ENCODE measurements around the gene GPD1L. TPM values are rescaled to one million over a fixed set of nuclear protein-coding genes. Genes with fewer than 3 reads are reported as not detected.
A peak's percentile ranks its signal among the peaks of the same experiment; 100 is the strongest.

The GPD1L gene
- total and polyA plus RNA-seq, 7 donors: 28.2 to 135 (median 101) TPM

DNA sequence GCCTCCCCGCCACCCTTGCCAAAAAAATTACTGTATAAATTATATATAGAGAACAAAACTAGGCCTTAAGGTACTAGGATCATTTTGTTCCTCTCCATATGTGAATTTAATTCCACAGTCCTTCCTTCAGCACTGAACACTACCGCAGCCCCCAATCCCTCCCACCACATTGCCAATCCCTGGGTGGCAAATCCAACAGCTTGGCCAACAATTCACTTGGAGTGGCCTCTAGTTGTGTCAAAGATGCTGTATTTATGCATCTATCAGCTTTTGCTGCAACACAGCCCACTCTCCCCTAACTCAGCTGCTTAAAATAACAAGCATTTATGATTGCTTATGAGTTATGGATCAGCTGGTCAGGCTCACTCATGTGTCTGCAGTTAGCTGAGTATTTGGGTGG lies 18.6 kb downstream of the GPD1L start:
- Histone ChIP-seq H3K9me3 (no peaks in the 10 kb centered on the region), H3K4me3 (no peak overlapping the region), H3K36me3 (ENCODE audit: insufficient read depth in 1 of 2, low read depth in 1 of 2) (peaks cover 0 to 10% of the 10 kb centered on the region in 2 donors), H3K27ac (no peak overlapping the region), H3K4me1 (peaks cover 33% of the 10 kb centered on the region), H3K27me3 (ENCODE audit: insufficient read depth in 3 of 3, low read length in 2 of 3) (no peaks in the 10 kb centered on the region)
- TF ChIP-seq, protein P1, sequence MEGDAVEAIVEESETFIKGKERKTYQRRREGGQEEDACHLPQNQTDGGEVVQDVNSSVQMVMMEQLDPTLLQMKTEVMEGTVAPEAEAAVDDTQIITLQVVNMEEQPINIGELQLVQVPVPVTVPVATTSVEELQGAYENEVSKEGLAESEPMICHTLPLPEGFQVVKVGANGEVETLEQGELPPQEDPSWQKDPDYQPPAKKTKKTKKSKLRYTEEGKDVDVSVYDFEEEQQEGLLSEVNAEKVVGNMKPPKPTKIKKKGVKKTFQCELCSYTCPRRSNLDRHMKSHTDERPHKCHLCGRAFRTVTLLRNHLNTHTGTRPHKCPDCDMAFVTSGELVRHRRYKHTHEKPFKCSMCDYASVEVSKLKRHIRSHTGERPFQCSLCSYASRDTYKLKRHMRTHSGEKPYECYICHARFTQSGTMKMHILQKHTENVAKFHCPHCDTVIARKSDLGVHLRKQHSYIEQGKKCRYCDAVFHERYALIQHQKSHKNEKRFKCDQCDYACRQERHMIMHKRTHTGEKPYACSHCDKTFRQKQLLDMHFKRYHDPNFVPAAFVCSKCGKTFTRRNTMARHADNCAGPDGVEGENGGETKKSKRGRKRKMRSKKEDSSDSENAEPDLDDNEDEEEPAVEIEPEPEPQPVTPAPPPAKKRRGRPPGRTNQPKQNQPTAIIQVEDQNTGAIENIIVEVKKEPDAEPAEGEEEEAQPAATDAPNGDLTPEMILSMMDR (IDR thresholded peaks at IDR 0.05): no peak
- no peak for DNase-seq
- intact Hi-C loops (cut with DNase I): no loop called here
- no peak for ATAC-seq
- WGBS, 3 donors: 73 to 76% (median 73%) methylated on average over 2 of the region's 2 CpGs

GRCh38 chr3:32126305-32127015 lies 20.0 kb downstream of the GPD1L start:
- TF ChIP-seq, protein P1 (IDR thresholded peaks at IDR 0.05): no peak
- Histone ChIP-seq H3K4me1 (peaks cover 23% of the 10 kb centered on the region), H3K27me3 (ENCODE audit: insufficient read depth in 3 of 3, low read length in 2 of 3) (no peaks in the 10 kb centered on the region), H3K9me3 (no peaks in the 10 kb centered on the region), H3K27ac (peak overlapping the region; percentile 46), H3K36me3 (ENCODE audit: insufficient read depth in 1 of 2, low read depth in 1 of 2) (peaks cover 0 to 23% of the 10 kb centered on the region in 2 donors), H3K4me3 (no peak overlapping the region)
- ATAC-seq (peak; percentile 62 to 88 (median 82)), DNase-seq (no peak)
- intact Hi-C loops (cut with DNase I): no loop called here
- 27% methylated on average over 4 of the region's 4 CpGs for WGBS, 3 donors

DNA sequence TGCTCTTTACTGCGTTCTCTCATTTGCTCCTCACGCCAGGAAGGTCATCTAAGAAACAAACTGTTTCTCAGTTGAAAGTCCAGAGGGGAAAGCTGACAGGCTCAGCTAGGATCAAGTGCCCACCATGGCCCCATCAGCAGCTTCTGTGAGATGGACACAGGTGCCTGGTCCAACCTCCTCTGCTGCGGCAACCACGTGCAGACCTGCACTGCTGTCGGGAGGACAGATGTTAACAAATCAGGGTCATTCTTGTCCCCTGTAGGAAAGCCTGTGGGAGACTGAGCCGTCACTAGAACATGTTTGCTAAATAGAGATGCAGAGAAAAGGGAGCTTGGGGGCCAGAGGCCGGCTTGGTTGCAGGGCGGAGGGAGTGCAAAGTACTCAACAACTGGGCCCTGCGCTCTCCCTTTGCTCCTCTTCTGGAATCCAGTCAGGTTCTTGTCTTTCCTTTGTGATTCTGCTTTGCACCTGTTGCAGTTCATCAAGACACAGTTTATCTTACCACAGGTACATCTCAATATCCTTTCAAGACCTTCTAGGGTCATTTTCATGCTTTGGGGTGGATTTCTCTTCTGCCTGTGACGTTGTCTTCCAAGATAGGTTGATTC lies 20.9 kb downstream of the GPD1L start:
- peak; percentile 49 to 56 (median 50) for ATAC-seq
- Histone ChIP-seq H3K27me3 (ENCODE audit: insufficient read depth in 3 of 3, low read length in 2 of 3) (no peaks in the 10 kb centered on the region), H3K36me3 (ENCODE audit: insufficient read depth in 1 of 2, low read depth in 1 of 2) (peaks cover 0 to 24% of the 10 kb centered on the region in 2 donors), H3K4me1 (peaks cover 29% of the 10 kb centered on the region), H3K4me3 (no peak overlapping the region), H3K9me3 (no peaks in the 10 kb centered on the region), H3K27ac (peak overlapping the region; percentile 46)
- TF ChIP-seq, protein P1 (IDR thresholded peaks at IDR 0.05): no peak
- intact Hi-C loops (cut with DNase I): no loop called here
- WGBS, 3 donors: 49 to 58% (median 53%) methylated on average over 10 of the region's 10 CpGs
- no peak for DNase-seq

DNA sequence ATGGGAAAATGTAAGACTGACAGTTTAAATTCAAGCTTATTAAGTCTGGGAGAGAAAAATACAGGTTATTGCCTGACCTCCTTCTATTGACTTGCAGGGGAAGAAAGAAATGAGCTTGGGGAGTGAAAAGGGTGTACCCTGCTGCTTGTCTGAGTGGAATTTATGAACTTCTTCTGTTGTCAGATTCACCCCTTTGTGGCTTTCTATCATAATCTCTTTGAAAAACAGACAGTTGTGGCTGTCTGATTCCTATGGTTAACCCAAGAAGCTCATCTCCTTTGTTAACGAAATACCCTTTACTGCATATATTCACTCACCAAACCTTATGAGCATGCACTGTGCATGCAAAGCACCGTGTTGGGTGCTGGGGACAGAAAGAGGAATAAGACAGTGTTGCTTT lies 22.5 kb downstream of the GPD1L start:
- Histone ChIP-seq H3K27ac (peak overlapping the region; percentile 1), H3K36me3 (ENCODE audit: insufficient read depth in 1 of 2, low read depth in 1 of 2) (peaks cover 2 to 24% of the 10 kb centered on the region in 2 donors), H3K4me1 (peaks cover 38% of the 10 kb centered on the region), H3K27me3 (ENCODE audit: insufficient read depth in 3 of 3, low read length in 2 of 3) (no peaks in the 10 kb centered on the region), H3K9me3 (no peaks in the 10 kb centered on the region), H3K4me3 (no peak overlapping the region)
- TF ChIP-seq, protein P1 (IDR thresholded peaks at IDR 0.05): no peak
- ATAC-seq: no peak
- 85 to 97% (median 95%) methylated on average over 2 of the region's 2 CpGs for WGBS, 3 donors
- no peak for DNase-seq
- intact Hi-C loops (cut with DNase I): no loop called here
